ENCODE measurements around the gene OSBPL3.

Gene OSBPL3

GRCh38 chr7:24972166-24972477 lies 7.9 kb downstream of the OSBPL3 start:
- Mint-ChIP-seq H3K4me3 (no peak overlapping the region), H3K27ac (peak overlapping the region; percentile 81), H3K27me3 (no peaks in the 10 kb centered on the region), H3K9me3 (no peaks in the 10 kb centered on the region), H3K4me1 (ENCODE audit: low read depth) (peaks cover 84% of the 10 kb centered on the region), H3K36me3 (ENCODE audit: low read depth) (peaks cover 32% of the 10 kb centered on the region)
- no peak for DNase-seq

- H3K27me3 Mint-ChIP-seq: no peaks in the 10 kb centered on the region
- peak overlapping the region; percentile 81 for H3K27ac Mint-ChIP-seq
- no peaks in the 10 kb centered on the region for H3K9me3 Mint-ChIP-seq
- DNase-seq: no peak
- peaks cover 29% of the 10 kb centered on the region for H3K36me3 Mint-ChIP-seq (ENCODE audit: low read depth)
- peak overlapping the region; percentile 30 for H3K4me3 Mint-ChIP-seq
- H3K4me1 Mint-ChIP-seq (ENCODE audit: low read depth): peaks cover 84% of the 10 kb centered on the region
Measured at GRCh38 chr7:24971333-24972165, 8.4 kb downstream of the OSBPL3 start.

- no peaks in the 10 kb centered on the region for H3K27me3 Mint-ChIP-seq
- peaks cover 21% of the 10 kb centered on the region for H3K36me3 Mint-ChIP-seq (ENCODE audit: low read depth)
- H3K4me3 Mint-ChIP-seq: no peak overlapping the region
- H3K4me1 Mint-ChIP-seq (ENCODE audit: low read depth): peaks cover 84% of the 10 kb centered on the region
- H3K27ac Mint-ChIP-seq: peak overlapping the region; percentile 50
- no peaks in the 10 kb centered on the region for H3K9me3 Mint-ChIP-seq
- no peak for DNase-seq
Measured at GRCh38 chr7:24970676-24971075, 9.3 kb downstream of the OSBPL3 start.

GRCh38 chr7:24968165-24968564 lies 11.8 kb downstream of the OSBPL3 start:
- Mint-ChIP-seq H3K4me3 (no peak overlapping the region), H3K27me3 (no peaks in the 10 kb centered on the region), H3K4me1 (ENCODE audit: low read depth) (peaks cover 89% of the 10 kb centered on the region), H3K27ac (peak overlapping the region; percentile 26), H3K9me3 (peaks cover 9% of the 10 kb centered on the region), H3K36me3 (ENCODE audit: low read depth) (peaks cover 9% of the 10 kb centered on the region)
- DNase-seq: no peak

- Mint-ChIP-seq H3K4me3 (no peak overlapping the region), H3K4me1 (ENCODE audit: low read depth) (peaks cover 89% of the 10 kb centered on the region), H3K27ac (peak overlapping the region; percentile 39), H3K9me3 (peaks cover 9% of the 10 kb centered on the region), H3K27me3 (no peaks in the 10 kb centered on the region), H3K36me3 (ENCODE audit: low read depth) (peaks cover 9% of the 10 kb centered on the region)
- DNase-seq: no peak
Measured at GRCh38 chr7:24967696-24968095, 12.3 kb downstream of the OSBPL3 start.

GRCh38 chr7:24966802-24967201 lies 13.2 kb downstream of the OSBPL3 start:
- peaks cover 9% of the 10 kb centered on the region for H3K36me3 Mint-ChIP-seq (ENCODE audit: low read depth)
- no peak overlapping the region for H3K4me3 Mint-ChIP-seq
- peaks cover 88% of the 10 kb centered on the region for H3K4me1 Mint-ChIP-seq (ENCODE audit: low read depth)
- no peak for DNase-seq
- H3K27ac Mint-ChIP-seq: peak overlapping the region; percentile 89
- peaks cover 9% of the 10 kb centered on the region for H3K9me3 Mint-ChIP-seq
- no peaks in the 10 kb centered on the region for H3K27me3 Mint-ChIP-seq

- H3K9me3 Mint-ChIP-seq: peaks cover 9% of the 10 kb centered on the region
- H3K27ac Mint-ChIP-seq: peak overlapping the region; percentile 89
- H3K4me3 Mint-ChIP-seq: peak overlapping the region; percentile 30
- peaks cover 87% of the 10 kb centered on the region for H3K4me1 Mint-ChIP-seq (ENCODE audit: low read depth)
- H3K27me3 Mint-ChIP-seq: no peaks in the 10 kb centered on the region
- peak; percentile 60 for DNase-seq
- H3K36me3 Mint-ChIP-seq (ENCODE audit: low read depth): peaks cover 9% of the 10 kb centered on the region
Measured at GRCh38 chr7:24965831-24966708, 13.9 kb downstream of the OSBPL3 start.

GRCh38 chr7:24964191-24964590 lies 15.8 kb downstream of the OSBPL3 start:
- H3K27me3 Mint-ChIP-seq: no peaks in the 10 kb centered on the region
- H3K27ac Mint-ChIP-seq: peak overlapping the region; percentile 77
- H3K4me3 Mint-ChIP-seq: no peak overlapping the region
- H3K9me3 Mint-ChIP-seq: peaks cover 9% of the 10 kb centered on the region
- H3K4me1 Mint-ChIP-seq (ENCODE audit: low read depth): peaks cover 87% of the 10 kb centered on the region
- no peak for DNase-seq
- H3K36me3 Mint-ChIP-seq (ENCODE audit: low read depth): peaks cover 19% of the 10 kb centered on the region

- Mint-ChIP-seq H3K36me3 (ENCODE audit: low read depth) (peaks cover 20% of the 10 kb centered on the region), H3K27me3 (no peaks in the 10 kb centered on the region), H3K4me1 (ENCODE audit: low read depth) (peaks cover 89% of the 10 kb centered on the region), H3K4me3 (peak overlapping the region; percentile 44), H3K9me3 (peaks cover 9% of the 10 kb centered on the region), H3K27ac (peak overlapping the region; percentile 81)
- DNase-seq: peak; percentile 56
Measured at GRCh38 chr7:24963218-24963617, 16.8 kb downstream of the OSBPL3 start.

- Mint-ChIP-seq H3K36me3 (ENCODE audit: low read depth) (peaks cover 20% of the 10 kb centered on the region), H3K4me3 (no peak overlapping the region), H3K27ac (peak overlapping the region; percentile 37), H3K4me1 (ENCODE audit: low read depth) (peaks cover 91% of the 10 kb centered on the region), H3K27me3 (no peaks in the 10 kb centered on the region), H3K9me3 (peaks cover 9% of the 10 kb centered on the region)
- no peak for DNase-seq
Measured at GRCh38 chr7:24962418-24962962, 17.5 kb downstream of the OSBPL3 start.

GRCh38 chr7:24959735-24960485 lies 20.1 kb downstream of the OSBPL3 start:
- Mint-ChIP-seq H3K36me3 (ENCODE audit: low read depth) (peaks cover 20% of the 10 kb centered on the region), H3K4me3 (no peak overlapping the region)

GRCh38 chr7:24958399-24958798 lies 21.6 kb downstream of the OSBPL3 start:
- Mint-ChIP-seq H3K4me3 (no peak overlapping the region), H3K36me3 (ENCODE audit: low read depth) (peaks cover 15% of the 10 kb centered on the region), H3K27me3 (no peaks in the 10 kb centered on the region), H3K4me1 (ENCODE audit: low read depth) (peaks cover 85% of the 10 kb centered on the region), H3K27ac (no peak overlapping the region), H3K9me3 (peaks cover 5% of the 10 kb centered on the region)
- DNase-seq: no peak

More at GRCh38 chr7:24959735-24960485, 20.1 kb downstream of the OSBPL3 start:
- Mint-ChIP-seq H3K27me3 (no peaks in the 10 kb centered on the region), H3K9me3 (peaks cover 11% of the 10 kb centered on the region), H3K27ac (peak overlapping the region; percentile 57), H3K4me1 (ENCODE audit: low read depth) (peaks cover 86% of the 10 kb centered on the region)
- DNase-seq: no peak

- H3K9me3 Mint-ChIP-seq: peaks cover 2% of the 10 kb centered on the region
- DNase-seq: no peak
- H3K27ac Mint-ChIP-seq: peak overlapping the region; percentile 39
- H3K4me1 Mint-ChIP-seq (ENCODE audit: low read depth): peaks cover 90% of the 10 kb centered on the region
- peaks cover 18% of the 10 kb centered on the region for H3K36me3 Mint-ChIP-seq (ENCODE audit: low read depth)
- no peaks in the 10 kb centered on the region for H3K27me3 Mint-ChIP-seq
- H3K4me3 Mint-ChIP-seq: no peak overlapping the region
Measured at GRCh38 chr7:24956021-24956420, 24.0 kb downstream of the OSBPL3 start.

GRCh38 chr7:24955313-24955712 lies 24.7 kb downstream of the OSBPL3 start:
- Mint-ChIP-seq H3K36me3 (ENCODE audit: low read depth) (peaks cover 14% of the 10 kb centered on the region), H3K27ac (no peak overlapping the region), H3K27me3 (no peaks in the 10 kb centered on the region), H3K4me1 (ENCODE audit: low read depth) (peaks cover 91% of the 10 kb centered on the region), H3K4me3 (no peak overlapping the region), H3K9me3 (peaks cover 2% of the 10 kb centered on the region)
- DNase-seq: no peak
